ENCODE results near the gene BBX. TPM values are rescaled to one million over a fixed set of nuclear protein-coding genes. Genes with fewer than 3 reads are reported as not detected.

The BBX gene
- total and polyA plus RNA-seq, 2 of the 13 experiments (the other 11 are each of a cell fraction or from before 2014, with no cell fraction given) = 13.7 to 23.2 TPM

- ATAC-seq = no peak
- in situ Hi-C loops (cut with HindIII; ENCODE audit: extremely low pct_ligation_motif_present, low pct_unique_long_range_greater_than_20kb) = no loop called here
- H3K9ac ChIP-seq (ENCODE audit: insufficient read depth, low read depth, low read length) = no peak overlapping the region
- no peaks in the 10 kb centered on the region for H3K27me3 ChIP-seq (ENCODE audit: control insufficient read depth in 1 of 2, insufficient read depth in 2 of 2, low read length in 2 of 2)
- H2AFZ ChIP-seq (ENCODE audit: low read length) = no peak overlapping the region
- WGBS (ENCODE audit: low lambda C conversion rate) = 94% methylated on average over 5 of the region's 5 CpGs
- intact Hi-C loops (cut with micrococcal nuclease; ENCODE audit: unreplicated experiment) = no loop called here
- FAIRE-seq = no peak
- no peaks in the 10 kb centered on the region for H3K79me2 ChIP-seq (ENCODE audit: insufficient read depth, low read length)
- no peaks in the 10 kb centered on the region for H3K9me3 ChIP-seq (ENCODE audit: low read length)
- ChIA-PET CTCF (ENCODE audit: low intra/inter-chr PET ratio, low total read pairs) (no interaction called here), POLR2A (no interaction called here)
- DNase-seq (ENCODE audit: low spot score) = no peak
- peaks cover 6 to 13% of the 10 kb centered on the region in 2 experiments for H3K36me3 ChIP-seq (replicated peaks in 1 of 2; ENCODE audit: control insufficient read depth in 1 of 2, insufficient read depth in 2 of 2, low read length in 2 of 2)
- no peaks in the 10 kb centered on the region for H3K4me1 ChIP-seq (ENCODE audit: insufficient read depth, low read length)
- H4K20me1 ChIP-seq (ENCODE audit: insufficient read depth, low read length) = no peaks in the 10 kb centered on the region
- H3K4me2 ChIP-seq (ENCODE audit: low read depth, low read length) = no peak overlapping the region
- no TSS peak for BruUV-seq (replicated peaks)
- TF ChIP-seq FOSL2 (CRISPR knock-in tag; IDR thresholded peaks at IDR 0.05) = peak; percentile 50
- no peak for TF ChIP-seq SP140L (CRISPR knock-in tag; IDR thresholded peaks at IDR 0.05; ENCODE audit: borderline replicate concordance)
- no peak overlapping the region for H3K27ac ChIP-seq (ENCODE audit: extremely low read length, insufficient read depth, low read length)
- no peak overlapping the region for H3K4me3 ChIP-seq (replicated peaks in 1 of 3; ENCODE audit: insufficient read depth in 1 of 3, low read depth in 2 of 3, low read length in 3 of 3)
These were observed 188.1 kb downstream of the BBX start for GRCh38 chr3:107710851-107711250.

DNA sequence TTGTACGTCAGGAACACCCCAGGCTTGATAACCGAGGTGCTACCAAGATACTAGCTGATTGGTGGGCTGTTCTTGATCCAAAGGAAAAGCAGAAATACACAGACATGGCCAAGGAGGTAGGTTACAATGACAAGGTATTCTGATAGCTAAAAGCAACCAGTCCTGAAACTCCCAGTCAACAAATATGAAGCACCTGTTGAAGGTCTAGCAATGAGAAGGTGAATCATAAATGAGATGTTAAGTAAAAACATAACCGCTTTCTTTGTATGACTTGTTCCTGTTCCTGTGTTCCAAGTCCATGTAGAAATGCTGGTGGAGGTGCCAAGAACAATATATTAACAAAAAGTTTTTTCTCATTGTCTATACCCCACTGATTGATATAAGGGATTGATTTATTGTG lies 194.0 kb downstream of the BBX start:
- Histone ChIP-seq H3K79me2 (ENCODE audit: insufficient read depth, low read length) (no peaks in the 10 kb centered on the region), H3K4me3 (replicated peaks in 1 of 3; ENCODE audit: insufficient read depth in 1 of 3, low read depth in 2 of 3, low read length in 3 of 3) (no peak overlapping the region), H3K9ac (ENCODE audit: insufficient read depth, low read depth, low read length) (no peak overlapping the region), H3K27me3 (ENCODE audit: control insufficient read depth in 1 of 2, insufficient read depth in 2 of 2, low read length in 2 of 2) (no peaks in the 10 kb centered on the region), H2AFZ (ENCODE audit: low read length) (no peak overlapping the region), H3K9me3 (ENCODE audit: low read length) (no peaks in the 10 kb centered on the region), H3K4me2 (ENCODE audit: low read depth, low read length) (no peak overlapping the region), H3K4me1 (ENCODE audit: insufficient read depth, low read length) (no peaks in the 10 kb centered on the region), H3K27ac (ENCODE audit: extremely low read length, insufficient read depth, low read length) (no peak overlapping the region), H3K36me3 (replicated peaks in 1 of 2; ENCODE audit: control insufficient read depth in 1 of 2, insufficient read depth in 2 of 2, low read length in 2 of 2) (peaks cover 3 to 12% of the 10 kb centered on the region in 2 experiments; a peak in 4 of 5 replicates), H4K20me1 (ENCODE audit: insufficient read depth, low read length) (no peaks in the 10 kb centered on the region)
- 93% methylated on average over 3 of the region's 3 CpGs for WGBS (ENCODE audit: low lambda C conversion rate)
- intact Hi-C loops (cut with micrococcal nuclease; ENCODE audit: unreplicated experiment) (no loop called here), in situ Hi-C loops (cut with HindIII; ENCODE audit: extremely low pct_ligation_motif_present, low pct_unique_long_range_greater_than_20kb) (no loop called here)
- POLR2A ChIA-PET = no interaction called here
- ATAC-seq = no peak
- BruUV-seq (replicated peaks) = no TSS peak
- no peak for DNase-seq (ENCODE audit: low spot score)
- no peak for FAIRE-seq
- TF ChIP-seq MZF1 (CRISPR knock-in tag; IDR thresholded peaks at IDR 0.05; ENCODE audit: borderline replicate concordance) (no peak), PLRG1 (conservative IDR thresholded peaks at IDR 0.05) (no peak), ZNF382 (CRISPR knock-in tag; IDR thresholded peaks at IDR 0.05; ENCODE audit: borderline replicate concordance) (no peak)
- TF ChIP-seq, protein P1, sequence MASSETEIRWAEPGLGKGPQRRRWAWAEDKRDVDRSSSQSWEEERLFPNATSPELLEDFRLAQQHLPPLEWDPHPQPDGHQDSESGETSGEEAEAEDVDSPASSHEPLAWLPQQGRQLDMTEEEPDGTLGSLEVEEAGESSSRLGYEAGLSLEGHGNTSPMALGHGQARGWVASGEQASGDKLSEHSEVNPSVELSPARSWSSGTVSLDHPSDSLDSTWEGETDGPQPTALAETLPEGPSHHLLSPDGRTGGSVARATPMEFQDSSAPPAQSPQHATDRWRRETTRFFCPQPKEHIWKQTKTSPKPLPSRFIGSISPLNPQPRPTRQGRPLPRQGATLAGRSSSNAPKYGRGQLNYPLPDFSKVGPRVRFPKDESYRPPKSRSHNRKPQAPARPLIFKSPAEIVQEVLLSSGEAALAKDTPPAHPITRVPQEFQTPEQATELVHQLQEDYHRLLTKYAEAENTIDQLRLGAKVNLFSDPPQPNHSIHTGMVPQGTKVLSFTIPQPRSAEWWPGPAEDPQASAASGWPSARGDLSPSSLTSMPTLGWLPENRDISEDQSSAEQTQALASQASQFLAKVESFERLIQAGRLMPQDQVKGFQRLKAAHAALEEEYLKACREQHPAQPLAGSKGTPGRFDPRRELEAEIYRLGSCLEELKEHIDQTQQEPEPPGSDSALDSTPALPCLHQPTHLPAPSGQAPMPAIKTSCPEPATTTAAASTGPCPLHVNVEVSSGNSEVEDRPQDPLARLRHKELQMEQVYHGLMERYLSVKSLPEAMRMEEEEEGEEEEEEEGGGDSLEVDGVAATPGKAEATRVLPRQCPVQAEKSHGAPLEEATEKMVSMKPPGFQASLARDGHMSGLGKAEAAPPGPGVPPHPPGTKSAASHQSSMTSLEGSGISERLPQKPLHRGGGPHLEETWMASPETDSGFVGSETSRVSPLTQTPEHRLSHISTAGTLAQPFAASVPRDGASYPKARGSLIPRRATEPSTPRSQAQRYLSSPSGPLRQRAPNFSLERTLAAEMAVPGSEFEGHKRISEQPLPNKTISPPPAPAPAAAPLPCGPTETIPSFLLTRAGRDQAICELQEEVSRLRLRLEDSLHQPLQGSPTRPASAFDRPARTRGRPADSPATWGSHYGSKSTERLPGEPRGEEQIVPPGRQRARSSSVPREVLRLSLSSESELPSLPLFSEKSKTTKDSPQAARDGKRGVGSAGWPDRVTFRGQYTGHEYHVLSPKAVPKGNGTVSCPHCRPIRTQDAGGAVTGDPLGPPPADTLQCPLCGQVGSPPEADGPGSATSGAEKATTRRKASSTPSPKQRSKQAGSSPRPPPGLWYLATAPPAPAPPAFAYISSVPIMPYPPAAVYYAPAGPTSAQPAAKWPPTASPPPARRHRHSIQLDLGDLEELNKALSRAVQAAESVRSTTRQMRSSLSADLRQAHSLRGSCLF (CRISPR knock-in tag; IDR thresholded peaks at IDR 0.05; ENCODE audit: borderline replicate concordance) = no peak
- CTCF ChIA-PET (ENCODE audit: low intra/inter-chr PET ratio, low total read pairs) = no interaction called here
